Lower leg skin (tissue), 4 donors: ENCODE results near the gene PODXL2. TPM values are rescaled to one million over a fixed set of nuclear protein-coding genes. Genes with fewer than 3 reads are reported as not detected.

Source experiments
- DNase-seq, 2 donors: peaks; one replicate each; pipeline ENCODE4 v3.0.0-alpha.2; 2019; ENCODE audit warnings: low spot score in 2 of 2
- H3K4me3 ChIP-seq: fragments of 200-600 bp; sonication (generic); 2 replicates; pipeline ENCODE4 v1.5.1; 2017; ENCODE audit warnings: mild to moderate bottlenecking, low read depth; ENCODE audit not compliant: poor library complexity, severe bottlenecking
- POLR2A ChIP-seq, 2 donors: fragments of 450-650 bp; IDR thresholded peaks; one replicate each; pipeline ENCODE4 v1.6.1; 2016 to 2017; ENCODE audit warnings: antibody characterized with exemption in 2 of 2, mild to moderate bottlenecking in 1 of 2, moderate library complexity in 1 of 2
- WGBS, 2 donors: methylation state at CpG; one replicate each; pipeline ENCODE4 v1.1.5; 2018; 5-methylcytosine and 5-hydroxymethylcytosine counted together
- intact Hi-C: fragments of 100-400 bp; cut with DNase I; formaldehyde crosslinking; loops from one replicate; pipeline ENCODE4 v1.15.0; 2023; ENCODE audit warnings: low total_unique reads
- total RNA-seq, 4 donors: library from RNA; depleted of rRNA; stranded (reverse); fragments of >200 nt; gene quantifications; one replicate each; pipeline ENCODE4 v1.1.0, GENCODE V29; 2016
- TF ChIP-seq, protein P1 (sequence below), 3 donors: fragments of 450-650 bp; IDR thresholded peaks; one replicate each; pipeline ENCODE4 v1.5.1; 2016; ENCODE audit warnings: antibody characterized with exemption in 3 of 3, mild to moderate bottlenecking in 3 of 3, moderate library complexity in 2 of 3

Gene PODXL2
- total RNA-seq, 4 donors from 2014 or later, result 7.1 to 14.5 (median 9.2) TPM

DNA sequence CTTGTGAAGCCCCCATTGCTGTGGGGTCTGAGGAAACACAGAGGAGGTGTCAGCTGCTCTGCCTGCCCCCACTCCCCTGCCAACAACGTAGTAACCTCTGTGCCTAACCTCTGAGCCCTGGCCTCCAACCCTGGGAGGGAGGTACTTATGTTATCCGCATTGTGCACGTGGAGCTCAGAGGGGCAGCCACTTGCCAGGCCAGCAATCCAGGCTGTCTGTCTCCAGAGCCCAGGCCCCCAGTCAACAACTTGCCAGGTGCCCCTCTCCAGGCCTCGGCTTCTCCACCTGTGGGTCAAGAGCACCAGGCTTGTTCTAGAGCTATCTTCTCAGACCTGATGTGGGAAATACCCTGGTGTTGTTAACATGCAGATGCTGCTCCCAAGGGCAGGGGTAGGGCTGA is 41.1 kb upstream of the PODXL2 start:
- H3K4me3 ChIP-seq, result no peak overlapping the region
- intact Hi-C loops, result no loop called here
- no peak for TF ChIP-seq POLR2A (IDR thresholded peaks at IDR 0.05)
- TF ChIP-seq, protein P1, sequence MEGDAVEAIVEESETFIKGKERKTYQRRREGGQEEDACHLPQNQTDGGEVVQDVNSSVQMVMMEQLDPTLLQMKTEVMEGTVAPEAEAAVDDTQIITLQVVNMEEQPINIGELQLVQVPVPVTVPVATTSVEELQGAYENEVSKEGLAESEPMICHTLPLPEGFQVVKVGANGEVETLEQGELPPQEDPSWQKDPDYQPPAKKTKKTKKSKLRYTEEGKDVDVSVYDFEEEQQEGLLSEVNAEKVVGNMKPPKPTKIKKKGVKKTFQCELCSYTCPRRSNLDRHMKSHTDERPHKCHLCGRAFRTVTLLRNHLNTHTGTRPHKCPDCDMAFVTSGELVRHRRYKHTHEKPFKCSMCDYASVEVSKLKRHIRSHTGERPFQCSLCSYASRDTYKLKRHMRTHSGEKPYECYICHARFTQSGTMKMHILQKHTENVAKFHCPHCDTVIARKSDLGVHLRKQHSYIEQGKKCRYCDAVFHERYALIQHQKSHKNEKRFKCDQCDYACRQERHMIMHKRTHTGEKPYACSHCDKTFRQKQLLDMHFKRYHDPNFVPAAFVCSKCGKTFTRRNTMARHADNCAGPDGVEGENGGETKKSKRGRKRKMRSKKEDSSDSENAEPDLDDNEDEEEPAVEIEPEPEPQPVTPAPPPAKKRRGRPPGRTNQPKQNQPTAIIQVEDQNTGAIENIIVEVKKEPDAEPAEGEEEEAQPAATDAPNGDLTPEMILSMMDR (IDR thresholded peaks at IDR 0.05), result no peak
- DNase-seq, result no peak
- 81 to 83% methylated on average over 4 of the region's 4 CpGs for WGBS, 2 donors

DNA sequence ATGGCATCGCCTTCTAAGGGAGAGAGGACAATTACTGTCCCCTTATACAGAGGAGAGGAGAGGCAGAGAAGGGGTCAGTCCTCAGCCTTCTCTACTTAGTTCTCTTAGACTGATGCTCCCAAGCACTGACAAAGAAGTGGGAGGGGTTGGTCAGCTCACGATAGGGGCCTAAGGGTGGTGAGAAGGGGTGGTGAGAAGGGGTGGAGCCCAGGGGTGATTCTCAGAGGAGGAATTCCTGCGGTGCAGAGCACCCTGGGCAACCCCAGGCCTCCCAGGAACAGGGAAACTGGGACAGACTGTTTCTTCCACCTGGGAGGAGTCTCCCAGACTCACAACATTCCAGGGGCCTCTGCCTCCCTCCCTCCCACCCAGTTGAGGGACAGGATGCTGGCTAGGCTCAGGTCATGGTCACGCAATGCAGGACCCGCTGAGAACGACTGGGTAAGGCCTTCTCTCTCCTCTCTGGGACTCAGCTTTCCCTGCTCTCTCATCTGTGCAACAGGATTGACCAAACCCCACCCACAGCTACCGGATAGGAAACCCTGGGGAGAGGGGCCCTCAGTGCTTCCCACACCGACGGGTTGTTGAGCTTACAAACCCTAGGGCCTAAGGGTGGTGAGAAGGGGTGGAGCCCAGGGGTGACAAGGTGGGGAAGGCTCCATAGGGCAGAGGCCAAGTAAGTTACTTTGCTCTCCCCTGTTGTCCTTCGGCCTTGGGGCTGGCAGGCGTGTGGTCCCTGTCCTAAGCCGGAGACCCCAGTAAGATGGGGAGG is 40.0 kb upstream of the PODXL2 start:
- intact Hi-C loops, result no loop called here
- no peak for TF ChIP-seq POLR2A (IDR thresholded peaks at IDR 0.05)
- TF ChIP-seq, protein P1 (IDR thresholded peaks at IDR 0.05), result no peak
- DNase-seq, result no peak
- 9 to 12% methylated on average over 12 of the region's 12 CpGs for WGBS, 2 donors
- peak overlapping the region; percentile 87 for H3K4me3 ChIP-seq

DNA sequence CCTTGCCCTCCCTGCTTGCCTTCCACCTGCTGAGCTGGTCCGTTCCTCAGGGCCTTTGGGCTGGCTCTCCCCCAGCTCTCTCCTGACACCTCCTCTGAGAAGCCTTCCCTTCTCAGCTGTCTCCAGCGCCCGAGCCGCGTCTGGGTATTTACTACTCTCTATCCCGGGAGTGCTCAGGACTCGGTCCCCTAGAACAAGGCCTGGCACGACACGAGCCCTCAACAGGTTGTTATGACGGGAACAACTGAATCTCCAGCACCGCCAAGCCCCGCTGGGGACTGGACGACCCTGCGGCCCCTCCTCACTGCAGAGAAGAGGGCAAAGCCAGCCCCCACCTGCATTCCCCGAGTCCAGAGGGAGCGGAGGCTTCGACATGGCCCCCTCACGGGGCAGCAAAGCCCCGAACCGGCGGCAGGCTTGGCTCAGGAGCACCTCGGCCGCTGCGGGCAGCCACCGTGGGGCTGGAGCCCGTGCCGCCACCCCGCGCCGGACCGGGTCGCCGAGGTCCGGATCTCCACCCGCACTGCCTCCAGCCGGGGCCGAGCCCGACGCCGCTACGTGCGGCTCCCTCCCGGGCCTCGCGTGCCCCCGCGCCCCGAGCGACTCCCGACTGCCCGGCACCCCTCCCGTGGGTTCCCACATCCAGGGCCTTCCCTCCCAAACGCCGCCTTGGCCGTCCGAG is 39.2 kb upstream of the PODXL2 start:
- peak overlapping the region; percentile 87 for H3K4me3 ChIP-seq
- WGBS, 2 donors, result 0% methylated on average over 9 to 30 of the region's 56 CpGs
- peak in 1 of 2 donors; percentile 91 for DNase-seq
- intact Hi-C loops, result no loop called here
- TF ChIP-seq POLR2A (IDR thresholded peaks at IDR 0.05), result no peak
- TF ChIP-seq, protein P1 (IDR thresholded peaks at IDR 0.05), result no peak

DNA sequence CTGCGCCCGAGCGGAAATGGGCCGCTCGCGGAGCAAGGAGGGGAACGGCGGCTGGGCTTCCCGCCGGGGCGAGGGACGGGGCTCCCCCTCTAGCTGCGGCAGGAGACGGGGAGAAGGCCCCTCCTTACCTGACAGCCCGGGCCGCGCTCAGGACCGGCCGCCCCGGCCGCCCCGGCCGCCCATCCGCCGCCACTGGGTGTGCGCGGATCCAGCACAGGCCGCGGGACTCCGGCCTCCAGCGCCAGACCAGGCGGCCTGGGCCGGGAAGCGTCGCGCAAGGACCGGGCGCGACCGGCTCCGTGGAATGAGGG is 38.7 kb upstream of the PODXL2 start:
- intact Hi-C loops, result no loop called here
- peak overlapping the region; percentile 87 for H3K4me3 ChIP-seq
- TF ChIP-seq, protein P1 (IDR thresholded peaks at IDR 0.05), result no peak
- no peak for DNase-seq
- 0% methylated on average over 35 of the region's 41 CpGs; no CpG with 5 or more reads in 1 of the 2 donors for WGBS, 2 donors

DNA sequence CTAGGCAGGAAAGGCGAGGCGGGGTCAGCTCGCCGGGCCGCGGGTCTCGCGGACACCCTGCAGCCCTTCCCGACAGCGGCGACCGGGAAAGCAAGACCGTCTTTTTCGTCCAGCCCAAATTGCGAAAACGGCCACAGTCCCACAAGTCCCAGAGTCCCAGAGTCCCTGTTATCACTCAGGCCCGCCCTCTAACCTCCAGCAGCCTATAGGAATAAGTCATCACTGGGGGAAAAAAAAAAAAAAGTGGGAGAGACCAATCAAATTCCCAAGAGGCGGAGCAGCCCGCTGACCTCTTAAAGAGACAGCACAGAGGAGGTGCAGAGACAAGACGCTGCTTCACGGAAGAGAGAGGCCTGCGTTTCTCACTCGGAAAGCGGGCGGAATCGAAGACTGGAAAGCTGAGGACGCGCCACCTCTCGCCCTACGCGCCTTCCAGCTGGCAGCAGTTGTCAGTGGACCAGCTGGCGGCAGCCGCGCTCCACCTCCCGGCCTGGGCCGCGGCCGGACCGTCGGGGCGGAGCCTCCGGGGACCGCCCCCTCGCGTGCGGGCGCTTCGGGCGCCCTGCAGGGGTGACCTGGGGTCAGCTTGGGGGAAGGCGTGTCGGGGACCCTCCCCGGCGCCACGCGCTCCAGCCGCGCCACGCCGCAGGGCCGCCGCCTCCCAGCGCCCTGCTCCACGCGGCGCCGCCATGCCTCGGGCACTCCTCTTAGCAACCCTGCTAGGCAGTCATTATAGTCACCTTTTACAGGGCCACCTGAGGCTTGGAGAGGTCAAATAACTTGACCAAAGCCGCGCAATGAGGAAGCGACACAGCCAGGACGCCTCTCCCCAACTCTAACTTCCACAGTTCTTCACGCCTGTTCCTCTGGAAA is 38.2 kb upstream of the PODXL2 start, which contains the start of gene TPRA1:
TPRA1 (minus strand) TSS at position 141 of the 873 bp plus-strand sequence. CDS start 10,587 bp downstream, outside the sequence.
- DNase-seq, result peak; percentile 92 to 96
- intact Hi-C loops, result no loop called here
- H3K4me3 ChIP-seq, result peak within 1 kb of the TSS; percentile 87
- TF ChIP-seq, protein P1 (IDR thresholded peaks at IDR 0.05), result no peak
- TF ChIP-seq POLR2A (IDR thresholded peaks at IDR 0.05), result no peak
- 0 to 1% methylated on average over 34 to 45 of the region's 72 CpGs for WGBS, 2 donors
